Stimulated activated naive CD4-positive, alpha-beta T cell treated with Interleukin-2 at 50 U/mL for 16 hours (primary cell): ENCODE measurements around the gene SECTM1.

Experiments used
- DNase-seq: peaks from one replicate; lab custom pipeline; 2025; lab: John Stamatoyannopoulos, UW

Gene SECTM1

DNA sequence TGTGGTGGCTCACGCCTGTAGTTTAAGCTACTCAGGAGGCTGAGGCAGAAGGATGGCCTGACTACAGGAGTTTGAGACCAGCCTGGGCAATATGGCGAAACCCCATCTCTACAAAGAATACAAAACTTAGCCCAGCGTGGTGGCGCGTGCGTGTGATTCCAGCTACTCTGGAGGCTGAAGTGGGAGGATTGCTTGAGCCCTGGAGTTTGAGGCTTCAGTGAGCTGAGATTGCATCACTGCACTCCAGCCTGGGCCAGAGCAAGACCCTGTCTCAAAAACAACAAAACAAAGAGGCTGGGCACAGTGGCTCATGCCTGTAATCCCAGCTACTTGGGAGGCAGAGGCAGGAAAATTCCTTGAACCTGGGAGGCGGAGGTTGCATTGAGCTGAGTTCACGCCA is 53.0 kb downstream of the SECTM1 start:
- no peak for DNase-seq

- DNase-seq = no peak
Measured at GRCh38 chr17:82278786-82279391, 54.7 kb downstream of the SECTM1 start.

DNA sequence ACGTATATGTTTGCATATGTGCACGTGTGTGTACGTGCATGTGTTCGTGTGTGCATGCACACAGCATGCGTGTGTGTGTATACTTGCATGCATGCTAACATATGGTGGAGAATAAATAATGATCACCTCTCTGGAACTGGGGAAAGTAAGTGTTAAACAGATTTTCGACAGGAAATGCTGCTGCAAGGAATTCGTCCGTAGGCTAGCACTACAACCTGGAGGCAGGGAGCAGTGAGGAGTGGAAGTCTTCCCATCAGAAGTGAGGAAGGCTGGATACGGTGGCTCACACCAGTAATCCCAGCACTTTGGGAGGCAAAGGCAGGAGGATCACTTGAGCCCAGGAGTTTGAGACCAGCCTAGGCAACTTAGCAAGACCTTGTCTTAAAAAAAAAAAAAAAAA is 55.3 kb downstream of the SECTM1 start:
- DNase-seq = no peak

DNA sequence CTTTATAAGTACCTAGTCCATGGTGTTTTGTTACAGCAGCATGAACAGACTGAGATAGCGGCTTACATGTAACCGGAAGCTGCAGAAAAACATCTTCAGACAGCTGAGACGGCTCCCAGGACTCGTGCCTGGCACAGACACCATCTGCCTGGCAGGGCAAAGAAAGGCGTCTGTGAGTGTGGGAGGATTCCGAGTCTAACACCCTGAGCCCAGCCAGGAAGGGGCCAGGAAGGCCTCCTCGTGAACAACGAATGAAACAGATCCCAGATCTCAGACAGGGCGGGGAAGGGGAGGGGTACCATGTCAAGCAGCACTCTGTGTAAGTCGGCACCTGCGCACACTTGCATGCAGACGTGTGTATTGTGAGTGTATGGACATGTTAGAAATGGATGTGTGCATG is 55.7 kb downstream of the SECTM1 start:
- no peak for DNase-seq

DNA sequence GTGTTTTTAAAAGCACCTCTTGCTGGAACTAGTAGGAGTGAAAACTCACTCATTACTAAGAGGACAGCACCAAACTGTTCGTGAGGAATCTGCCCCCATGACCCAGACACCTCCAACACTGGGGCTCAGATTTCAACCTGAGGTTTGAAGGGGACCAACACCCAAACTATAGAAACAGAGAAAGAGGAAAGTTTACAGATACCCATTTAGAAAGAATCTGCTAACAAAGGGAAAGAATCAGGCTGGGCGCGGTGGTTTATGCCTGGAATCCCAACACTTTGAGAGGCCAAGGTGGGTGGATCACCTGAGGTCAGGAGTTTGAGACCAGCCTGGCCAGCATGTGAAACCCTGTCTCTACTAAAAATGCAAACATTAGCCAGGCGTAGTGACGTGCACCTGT is 56.6 kb downstream of the SECTM1 start:
- no peak for DNase-seq

DNA sequence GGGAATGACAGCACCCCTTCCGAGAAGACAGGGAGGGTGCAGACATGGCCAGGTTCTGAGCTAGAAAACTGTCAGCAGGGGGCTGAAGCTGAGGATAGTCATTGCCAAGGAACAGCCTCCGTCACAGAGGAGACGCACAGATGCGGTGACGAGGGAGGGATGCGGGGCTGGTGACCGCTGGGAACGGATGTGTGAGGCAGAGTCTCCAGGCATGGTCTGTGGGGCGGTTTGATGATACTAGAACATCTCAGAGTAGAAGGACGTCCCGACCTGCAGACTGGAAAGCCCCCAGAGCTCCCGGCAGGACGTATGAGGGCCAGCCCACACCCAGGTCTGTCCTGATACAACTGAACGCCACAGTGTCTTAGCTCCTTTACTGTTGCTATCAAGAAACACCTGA is 58.2 kb downstream of the SECTM1 start:
- DNase-seq = no peak

GRCh38 chr17:82274134-82275020 is 59.2 kb downstream of the SECTM1 start:
- DNase-seq = no peak

GRCh38 chr17:82273327-82274133 is 60.0 kb downstream of the SECTM1 start, which contains the start of gene CSNK1D:
CSNK1D (minus strand) TSS chr17:82273700; CDS start chr17:82273381, 319 bp downstream.
- peak; percentile 88 for DNase-seq

- peak; percentile 43 for DNase-seq
Measured at GRCh38 chr17:82272495-82273326, 60.9 kb downstream of the SECTM1 start.

- no peak for DNase-seq
Measured at GRCh38 chr17:82271401-82271800, 62.2 kb downstream of the SECTM1 start.
